H9 (cell line): ENCODE measurements around the gene HSPG2. TPM values are rescaled to one million over a fixed set of nuclear protein-coding genes. Genes with fewer than 3 reads are reported as not detected.
A peak's percentile ranks its signal among the peaks of the same experiment; 100 is the strongest.

Experiments
- DNase-seq: peaks from one replicate; pipeline ENCODE4 v3.0.0-alpha.2; 2017
- H2AFZ ChIP-seq: one replicate; pipeline ENCODE4 v1.6.1; 2013; ENCODE audit warnings: mild to moderate bottlenecking, low read length, control low read depth, moderate library complexity
- H2AK5ac ChIP-seq: 2 replicates; pipeline ENCODE4 v1.6.1; 2013; ENCODE audit warnings: low read length, control low read depth, mixed read lengths; ENCODE audit not compliant: insufficient read length
- H2BK120ac ChIP-seq: one replicate; pipeline ENCODE4 v1.6.1; 2013; ENCODE audit warnings: low read depth, mild to moderate bottlenecking, low read length, control low read depth, inconsistent platforms; ENCODE audit not compliant: poor library complexity, severe bottlenecking
- H2BK12ac ChIP-seq: 2 replicates; pipeline ENCODE4 v1.6.1; 2013; ENCODE audit warnings: low read length, control low read depth, mixed read lengths, low read depth; ENCODE audit not compliant: insufficient read length
- H2BK15ac ChIP-seq: 2 replicates; pipeline ENCODE4 v1.6.1; 2013; ENCODE audit warnings: low read depth, low read length, control low read depth
- H2BK20ac ChIP-seq: one replicate; pipeline ENCODE4 v1.6.1; 2013; ENCODE audit warnings: low read depth, mild to moderate bottlenecking, low read length, control low read depth, inconsistent platforms; ENCODE audit not compliant: poor library complexity, severe bottlenecking
- H2BK5ac ChIP-seq: 2 replicates; pipeline ENCODE4 v1.6.1; 2013; ENCODE audit warnings: low read length, control low read depth, mixed read lengths; ENCODE audit not compliant: insufficient read length
- H3K14ac ChIP-seq: 2 replicates; pipeline ENCODE4 v1.6.1; 2013; ENCODE audit warnings: low read length, control low read depth; ENCODE audit not compliant: insufficient read depth
- H3K18ac ChIP-seq: 2 replicates; pipeline ENCODE4 v1.6.1; 2013; ENCODE audit warnings: low read depth, mild to moderate bottlenecking, mixed read lengths, low read length, control low read depth; ENCODE audit not compliant: insufficient read length
- H3K23ac ChIP-seq: 2 replicates; pipeline ENCODE4 v1.6.1; 2013; ENCODE audit warnings: low read length, control low read depth, mixed read lengths, low read depth; ENCODE audit not compliant: insufficient read length
- H3K23me2 ChIP-seq: 2 replicates; pipeline ENCODE4 v1.6.1; 2013; ENCODE audit warnings: low read depth, mild to moderate bottlenecking, mixed read lengths, low read length, control low read depth; ENCODE audit not compliant: insufficient read length, poor library complexity, severe bottlenecking
- H3K27ac ChIP-seq: 2 replicates; pipeline ENCODE4 v1.5.1; 2013; ENCODE audit warnings: low read length, control low read depth, mixed read lengths, low read depth; ENCODE audit not compliant: insufficient read length
- H3K27me3 ChIP-seq: 2 replicates; pipeline ENCODE4 v1.6.1; 2013; ENCODE audit warnings: low read length, control low read depth, inconsistent platforms; ENCODE audit not compliant: insufficient read depth
- H3K4ac ChIP-seq: 2 replicates; pipeline ENCODE4 v1.6.1; 2013; ENCODE audit warnings: low read depth, mild to moderate bottlenecking, control low read depth, inconsistent platforms, low read length, moderate library complexity
- H3K4me1 ChIP-seq: 2 replicates; pipeline ENCODE4 v1.6.1; 2013; ENCODE audit warnings: low read length, control low read depth, inconsistent platforms; ENCODE audit not compliant: insufficient read depth
- H3K4me2 ChIP-seq: 2 replicates; pipeline ENCODE4 v1.6.1; 2013; ENCODE audit warnings: low read length, control low read depth, mixed read lengths; ENCODE audit not compliant: insufficient read length, insufficient read depth
- H3K56ac ChIP-seq: 2 replicates; pipeline ENCODE4 v1.6.1; 2013; ENCODE audit warnings: low read depth, mild to moderate bottlenecking, mixed read lengths, low read length, control low read depth; ENCODE audit not compliant: insufficient read length
- H3K79me1 ChIP-seq: 2 replicates; pipeline ENCODE4 v1.6.1; 2013; ENCODE audit warnings: low read depth, mild to moderate bottlenecking, moderate library complexity, low read length, control low read depth, inconsistent platforms; ENCODE audit not compliant: insufficient read depth, poor library complexity, severe bottlenecking
- H3K79me2 ChIP-seq: 2 replicates; pipeline ENCODE4 v1.6.1; 2013; ENCODE audit warnings: low read length, control low read depth, inconsistent platforms; ENCODE audit not compliant: insufficient read depth
- H3K9ac ChIP-seq: 2 replicates; pipeline ENCODE4 v1.6.1; 2013; ENCODE audit warnings: low read length, control low read depth, mixed read lengths; ENCODE audit not compliant: insufficient read length; ENCODE audit errors: extremely low read depth
- H3K9me3 ChIP-seq: one replicate; pipeline ENCODE4 v1.6.1; 2013; ENCODE audit warnings: low read depth, low read length, inconsistent platforms; ENCODE audit not compliant: control insufficient read depth
- H3T11ph ChIP-seq: one replicate; pipeline ENCODE4 v1.6.1; 2013; ENCODE audit warnings: mild to moderate bottlenecking, low read length, control low read depth, inconsistent platforms
- H4K20me1 ChIP-seq: one replicate; pipeline ENCODE4 v1.6.1; 2013; ENCODE audit not compliant: control insufficient read depth, insufficient read length, insufficient read depth
- H4K5ac ChIP-seq: 2 replicates; pipeline ENCODE4 v1.6.1; 2013; ENCODE audit warnings: low read depth, mild to moderate bottlenecking, mixed read lengths, low read length, control low read depth; ENCODE audit not compliant: insufficient read length
- H4K8ac ChIP-seq: replicated peaks from 2 replicates; pipeline ENCODE4 v1.6.1; 2013; ENCODE audit warnings: low read length, control low read depth, mixed read lengths, low read depth; ENCODE audit not compliant: insufficient read length
- H4K91ac ChIP-seq: 2 replicates; pipeline ENCODE4 v1.6.1; 2013; ENCODE audit warnings: low read depth, mild to moderate bottlenecking, moderate library complexity, mixed read lengths, low read length, control low read depth; ENCODE audit not compliant: insufficient read length
- H3K27ac Mint-ChIP-seq, 3 experiments: 2 replicates in 2 of 3; 3 replicates in 1 of 3; pipeline ENCODE4 v1.8.0; 2020 to 2021; ENCODE audit warnings: mixed read lengths in 3 of 3, mild to moderate bottlenecking in 1 of 3, moderate library complexity in 1 of 3
- H3K27me3 Mint-ChIP-seq: 2 replicates; pipeline ENCODE4 v1.8.0; 2021; ENCODE audit warnings: low read depth, mild to moderate bottlenecking, moderate library complexity, mixed read lengths
- H3K36me3 Mint-ChIP-seq, 3 experiments: 2 replicates in 2 of 3; 3 replicates in 1 of 3; pipeline ENCODE4 v1.8.0; 2020 to 2021; ENCODE audit warnings: low read depth in 3 of 3, mixed read lengths in 3 of 3; ENCODE audit not compliant: insufficient read depth in 1 of 3
- H3K4me1 Mint-ChIP-seq, 2 experiments: 2 replicates each; pipeline ENCODE4 v1.8.0; 2020; ENCODE audit warnings: mixed read lengths in 2 of 2
- H3K4me3 Mint-ChIP-seq, 2 experiments: 2 replicates in 1 of 2; 3 replicates in 1 of 2; pipeline ENCODE4 v1.8.0; 2020 to 2021; ENCODE audit warnings: mild to moderate bottlenecking in 2 of 2, mixed read lengths in 2 of 2, moderate library complexity in 1 of 2
- H3K9me3 Mint-ChIP-seq, 2 experiments: 2 replicates in 1 of 2; 3 replicates in 1 of 2; pipeline ENCODE4 v1.8.0; 2020; ENCODE audit warnings: mild to moderate bottlenecking in 2 of 2, mixed read lengths in 2 of 2, moderate library complexity in 1 of 2
- WGBS: extraction: QIAGEN DNeasy Blood & Tissue Kit; methylation state at CpG from one replicate; pipeline ENCODE4 v1.1.7; 2013; ENCODE audit warnings: missing lambda C conversion rate, low lambda C conversion rate, mixed read lengths; ENCODE audit not compliant: insufficient read length; ENCODE audit errors: extremely low coverage; 5-methylcytosine and 5-hydroxymethylcytosine counted together
- total RNA-seq: library from RNA; stranded (reverse); gene quantifications from 2 replicates; pipeline ENCODE4 v1.2.1, GENCODE V29; 2021
- TF ChIP-seq, protein P1 (sequence below): fragments of 200-600 bp; sonication (generic); conservative IDR thresholded peaks from 3 replicates; pipeline ENCODE4 v1.8.0; 2021; ENCODE audit warnings: antibody characterized with exemption, mild to moderate bottlenecking

The HSPG2 gene
- total RNA-seq, 1 experiment from 2014 or later = 90.0 TPM

GRCh38 chr1:21921100-21921875 lies 15.8 kb downstream of the HSPG2 start:
- Histone ChIP-seq H4K8ac (no peak overlapping the region), H3K56ac (no peak overlapping the region), H2AK5ac (no peak overlapping the region), H3K14ac (no peak overlapping the region; the same call in 1 of the 2 replicates), H3K9ac (no peak overlapping the region), H3T11ph (no peak overlapping the region), H2BK120ac (no peak overlapping the region), H4K5ac (no peak overlapping the region), H3K23ac (no peak overlapping the region), H3K4me1 (peaks cover 6% of the 10 kb centered on the region; the same call in 1 of the 2 replicates), H3K4ac (no peak overlapping the region), H2AFZ (no peak overlapping the region), H2BK20ac (no peak overlapping the region), H4K91ac (no peak overlapping the region), H3K79me2 (peaks cover 2% of the 10 kb centered on the region; the same call in 1 of the 2 replicates), H2BK15ac (peak overlapping the region; percentile 28; the same call in 1 of the 2 replicates), H3K23me2 (no peaks in the 10 kb centered on the region), H3K4me2 (no peak overlapping the region), H4K20me1 (no peaks in the 10 kb centered on the region), H2BK12ac (no peak overlapping the region), H3K9me3 (no peaks in the 10 kb centered on the region), H3K79me1 (peaks cover 7% of the 10 kb centered on the region), H3K18ac (no peak overlapping the region), H3K27me3 (no peaks in the 10 kb centered on the region), H2BK5ac (no peak overlapping the region), H3K27ac (no peak overlapping the region)
- H3K27ac Mint-ChIP-seq = peak overlapping the region; percentile 36 to 92 (median 49); a peak in 5 of 7 replicates
- no peak for DNase-seq
- no CpG with 5 or more reads among the region's 11 CpGs for whole genome bisulfite sequencing
- H3K4me3 Mint-ChIP-seq = no peak overlapping the region
- no peaks in the 10 kb centered on the region for H3K9me3 Mint-ChIP-seq
- H3K4me1 Mint-ChIP-seq = peaks cover 36 to 47% of the 10 kb centered on the region in 2 experiments
- TF ChIP-seq, protein P1, sequence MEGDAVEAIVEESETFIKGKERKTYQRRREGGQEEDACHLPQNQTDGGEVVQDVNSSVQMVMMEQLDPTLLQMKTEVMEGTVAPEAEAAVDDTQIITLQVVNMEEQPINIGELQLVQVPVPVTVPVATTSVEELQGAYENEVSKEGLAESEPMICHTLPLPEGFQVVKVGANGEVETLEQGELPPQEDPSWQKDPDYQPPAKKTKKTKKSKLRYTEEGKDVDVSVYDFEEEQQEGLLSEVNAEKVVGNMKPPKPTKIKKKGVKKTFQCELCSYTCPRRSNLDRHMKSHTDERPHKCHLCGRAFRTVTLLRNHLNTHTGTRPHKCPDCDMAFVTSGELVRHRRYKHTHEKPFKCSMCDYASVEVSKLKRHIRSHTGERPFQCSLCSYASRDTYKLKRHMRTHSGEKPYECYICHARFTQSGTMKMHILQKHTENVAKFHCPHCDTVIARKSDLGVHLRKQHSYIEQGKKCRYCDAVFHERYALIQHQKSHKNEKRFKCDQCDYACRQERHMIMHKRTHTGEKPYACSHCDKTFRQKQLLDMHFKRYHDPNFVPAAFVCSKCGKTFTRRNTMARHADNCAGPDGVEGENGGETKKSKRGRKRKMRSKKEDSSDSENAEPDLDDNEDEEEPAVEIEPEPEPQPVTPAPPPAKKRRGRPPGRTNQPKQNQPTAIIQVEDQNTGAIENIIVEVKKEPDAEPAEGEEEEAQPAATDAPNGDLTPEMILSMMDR = no peak
- no peaks in the 10 kb centered on the region for H3K27me3 Mint-ChIP-seq
- H3K36me3 Mint-ChIP-seq = peaks cover 1 to 17% (median 9%) of the 10 kb centered on the region in 3 experiments; a peak in 6 of 7 replicates
